ENCODE data around the gene APOC3.

Gene APOC3

DNA sequence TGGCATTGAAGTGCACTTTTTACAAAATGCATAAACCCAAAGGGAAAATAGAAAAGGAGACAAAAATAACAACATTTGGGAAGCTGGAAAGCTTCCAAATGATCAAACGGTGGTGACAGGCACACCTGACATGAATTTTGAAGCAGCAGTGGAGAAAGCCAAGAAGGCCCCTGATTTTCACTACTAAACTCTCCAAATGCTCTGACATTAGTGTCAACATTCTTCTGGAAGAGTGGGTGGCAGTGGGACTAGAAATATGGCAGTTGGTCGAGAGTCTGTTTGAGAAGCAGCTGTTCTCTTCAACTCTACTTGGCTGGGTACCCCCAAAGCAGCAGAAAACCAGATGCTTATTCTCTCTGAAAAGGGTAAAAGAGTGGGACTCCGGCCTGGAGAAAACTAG, 25.7 kb upstream of the APOC3 start:
- no peak for DNase-seq (ENCODE audit: low read depth, low spot score)

DNA sequence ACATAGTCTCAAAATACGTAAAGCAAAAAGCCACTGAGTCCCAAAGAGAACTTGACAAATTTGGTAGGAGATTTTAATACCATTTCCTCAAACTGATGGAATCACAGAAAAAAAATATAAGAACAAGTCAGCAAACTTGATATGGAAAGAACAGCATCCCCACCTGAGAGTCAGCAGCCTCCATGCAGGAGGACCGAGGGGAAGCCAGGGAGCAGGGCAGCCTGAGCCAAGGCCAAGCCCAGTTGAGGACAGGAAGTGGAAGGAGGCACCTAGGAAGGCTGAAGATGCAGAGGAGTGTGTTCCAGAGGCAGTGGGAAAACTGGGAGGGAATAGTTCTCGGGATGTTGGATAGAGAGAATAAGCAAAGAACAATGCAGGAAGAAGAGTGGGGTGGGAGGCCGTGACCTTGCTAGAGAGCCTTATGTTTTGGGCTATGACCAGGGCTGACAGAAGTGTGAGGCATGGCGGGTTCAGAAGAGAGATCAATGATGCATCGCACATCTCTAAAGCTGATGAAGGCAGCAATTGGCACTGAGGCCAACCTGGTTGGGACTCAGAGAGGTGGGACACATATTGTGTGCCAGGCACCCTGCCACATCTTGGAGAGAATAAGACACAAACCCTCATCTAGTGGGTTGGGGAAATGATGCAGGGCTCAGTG, 22.0 kb upstream of the APOC3 start:
- no peak for DNase-seq (ENCODE audit: low read depth, low spot score)

DNA sequence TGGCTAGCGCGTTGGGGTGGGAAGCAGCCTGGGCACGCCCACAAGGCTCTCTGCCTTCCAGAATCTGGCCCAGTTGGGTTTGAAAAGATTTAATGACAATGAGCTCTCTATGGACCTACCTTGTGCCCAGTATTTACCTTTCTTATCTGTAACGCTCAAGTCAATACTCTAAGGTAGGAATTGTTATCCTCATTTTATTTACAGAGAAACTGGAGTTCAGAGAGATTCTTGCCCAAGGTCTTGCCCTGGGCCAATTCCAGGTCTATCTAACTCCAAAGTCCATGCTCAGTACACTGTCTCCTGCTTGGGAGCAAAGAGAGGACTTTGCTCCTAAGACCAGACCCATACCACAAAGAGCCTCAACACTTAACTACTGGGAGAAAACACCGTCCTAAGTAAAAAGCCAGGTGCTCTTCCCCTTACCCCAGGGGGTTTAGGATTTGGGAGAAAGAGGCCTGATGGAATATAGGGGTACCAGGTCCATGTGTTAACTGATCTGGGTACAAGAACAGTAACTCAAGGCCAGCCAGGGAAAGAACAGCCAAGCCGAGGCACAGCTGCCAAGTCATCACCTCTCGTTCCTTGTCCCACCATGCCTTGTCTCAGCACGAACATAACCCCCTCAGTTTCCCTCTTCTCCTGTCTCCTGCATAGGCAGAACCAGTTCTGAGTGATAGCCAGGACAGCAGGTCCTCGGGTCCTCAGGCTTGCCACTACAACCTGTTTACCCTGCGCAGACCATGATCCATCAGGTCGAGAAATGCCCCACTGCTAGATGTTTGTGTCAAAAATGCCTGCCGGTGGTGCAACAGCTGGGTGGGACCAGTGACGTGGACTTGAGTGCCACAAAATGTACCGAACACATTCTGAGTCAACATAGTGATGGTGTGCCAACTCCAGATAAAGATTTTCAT, 21.2 kb upstream of the APOC3 start:
- no peak for DNase-seq (ENCODE audit: low read depth, low spot score)

DNA sequence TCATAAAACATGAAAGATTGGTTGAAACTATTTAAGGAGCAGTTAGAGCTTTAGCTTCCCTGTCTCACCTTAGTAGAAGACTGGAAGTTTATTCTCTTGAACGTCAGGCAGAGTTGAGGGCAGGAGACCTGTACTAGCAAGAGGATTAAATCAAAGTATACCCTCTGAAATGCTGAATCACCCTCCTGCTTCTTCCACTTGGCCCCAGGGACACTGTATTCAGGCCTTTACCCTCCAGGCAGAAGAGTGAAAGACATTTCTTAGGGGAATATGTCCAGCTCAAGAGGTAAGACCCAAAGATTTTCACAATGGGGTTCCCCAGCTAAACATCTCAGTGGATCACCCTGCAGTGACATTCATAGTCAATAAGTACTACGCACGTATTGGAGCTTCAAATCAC, 18.5 kb upstream of the APOC3 start:
- DNase-seq (ENCODE audit: low read depth, low spot score), result no peak

DNA sequence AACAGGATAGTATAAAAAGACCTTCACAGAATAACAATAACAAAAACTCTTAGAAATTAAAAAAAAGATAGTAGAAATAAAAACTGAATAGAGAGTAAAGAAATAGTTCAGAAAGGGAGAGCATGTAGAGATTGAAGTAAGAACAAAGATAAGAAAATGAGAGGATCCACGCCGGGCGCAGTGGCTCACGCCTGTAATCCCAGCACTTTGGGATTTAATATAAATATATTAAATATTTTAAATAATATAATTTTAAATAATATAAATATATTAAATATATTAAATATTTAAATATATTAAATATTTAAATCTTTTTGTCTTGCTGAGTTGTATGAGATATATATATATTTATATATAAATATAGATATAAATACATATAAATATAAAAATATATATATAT, 17.6 kb upstream of the APOC3 start:
- no peak for DNase-seq (ENCODE audit: low read depth, low spot score)

DNA sequence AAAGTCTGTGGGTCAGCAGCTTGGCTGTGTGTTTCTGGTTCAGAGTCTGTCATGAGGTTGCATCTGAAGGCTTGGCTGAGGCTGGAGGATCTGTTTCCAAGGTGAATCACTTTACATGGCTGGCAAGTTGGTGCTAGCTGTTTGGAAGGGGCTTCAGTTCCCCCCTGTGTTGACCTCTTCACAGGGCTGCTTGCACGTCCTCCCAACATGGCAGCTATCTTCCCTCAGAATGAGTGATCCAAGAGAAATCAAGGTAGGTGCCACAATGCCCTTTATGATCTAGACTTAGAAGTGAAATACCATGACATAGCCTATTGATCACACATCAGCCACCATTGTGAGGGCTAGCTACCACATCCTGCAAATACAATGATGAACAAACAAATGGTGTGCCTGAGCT, 16.5 kb upstream of the APOC3 start:
- no peak for DNase-seq (ENCODE audit: low read depth, low spot score)

DNA sequence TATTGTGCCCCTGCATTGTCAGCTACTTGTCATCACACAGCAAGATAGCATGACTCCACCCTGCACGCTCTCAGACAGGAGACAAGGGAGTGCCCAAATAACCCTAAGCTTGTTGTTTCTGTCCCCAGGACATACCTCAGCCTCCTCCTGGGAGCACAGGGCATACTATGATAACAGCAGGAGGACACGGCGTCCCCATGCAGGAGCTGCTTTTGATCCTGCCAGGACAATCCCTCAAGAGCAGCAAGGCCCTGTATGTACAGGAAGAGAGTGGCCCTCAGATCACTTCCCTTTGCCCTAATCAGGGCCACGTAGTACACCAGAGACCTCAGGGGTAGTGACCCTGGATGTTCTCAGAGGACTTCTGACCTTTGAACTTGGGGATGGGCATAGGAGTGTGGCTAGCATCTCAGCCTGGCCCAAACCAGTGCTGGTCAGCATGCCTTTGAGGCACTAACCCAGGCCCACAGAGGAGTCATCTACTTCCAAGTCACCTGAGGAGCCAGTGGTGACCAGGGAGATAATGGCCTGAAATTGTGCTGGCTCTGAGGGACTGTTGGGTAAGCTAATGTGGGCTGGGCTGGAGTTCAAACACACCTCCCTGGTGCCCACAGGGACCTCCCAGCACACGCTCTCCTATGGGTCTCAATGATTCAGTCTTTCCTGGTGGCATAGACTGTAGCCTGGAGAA, 15.8 kb upstream of the APOC3 start:
- DNase-seq (ENCODE audit: low read depth, low spot score), result no peak

DNA sequence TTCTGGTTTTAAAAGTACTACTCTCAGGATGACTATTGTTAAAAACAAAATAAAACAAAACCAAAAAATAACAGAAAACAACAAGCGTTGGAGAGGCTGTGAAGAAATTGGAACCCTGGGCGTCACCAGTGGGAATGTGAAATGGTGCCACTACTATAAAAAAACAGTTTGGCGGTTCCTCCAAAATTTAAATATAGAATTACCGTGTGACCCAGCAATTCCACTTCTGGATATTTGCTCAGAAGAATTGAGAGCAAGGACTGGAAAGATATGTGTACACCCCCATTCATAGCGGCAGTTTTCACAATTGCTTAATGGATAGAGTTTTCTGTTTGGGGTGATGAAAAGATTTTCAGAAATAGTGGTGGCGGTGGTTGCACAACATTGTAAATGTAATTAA, 15.2 kb upstream of the APOC3 start:
- DNase-seq (ENCODE audit: low read depth, low spot score), result no peak

DNA sequence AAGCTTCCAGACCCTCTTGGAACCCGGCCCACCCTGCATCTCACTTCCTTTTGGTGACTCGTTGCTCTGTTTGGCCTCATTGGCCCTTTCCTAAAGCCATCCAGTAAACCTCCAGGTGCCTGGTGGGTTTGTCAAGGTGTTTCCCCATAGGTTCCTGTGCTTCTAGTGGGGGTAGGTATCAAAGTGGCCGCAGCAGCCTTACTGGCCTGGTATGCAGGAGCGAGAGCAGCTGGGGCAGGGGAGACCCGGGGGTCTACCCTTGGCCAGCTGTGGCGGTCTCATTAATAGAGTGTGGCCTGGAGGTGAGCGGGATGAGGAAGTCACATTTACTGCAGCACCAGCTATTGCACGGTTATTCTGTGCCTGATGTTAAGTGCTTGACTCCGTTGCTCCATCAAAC, 10.7 kb upstream of the APOC3 start:
- no peak for DNase-seq (ENCODE audit: low read depth, low spot score)

DNA sequence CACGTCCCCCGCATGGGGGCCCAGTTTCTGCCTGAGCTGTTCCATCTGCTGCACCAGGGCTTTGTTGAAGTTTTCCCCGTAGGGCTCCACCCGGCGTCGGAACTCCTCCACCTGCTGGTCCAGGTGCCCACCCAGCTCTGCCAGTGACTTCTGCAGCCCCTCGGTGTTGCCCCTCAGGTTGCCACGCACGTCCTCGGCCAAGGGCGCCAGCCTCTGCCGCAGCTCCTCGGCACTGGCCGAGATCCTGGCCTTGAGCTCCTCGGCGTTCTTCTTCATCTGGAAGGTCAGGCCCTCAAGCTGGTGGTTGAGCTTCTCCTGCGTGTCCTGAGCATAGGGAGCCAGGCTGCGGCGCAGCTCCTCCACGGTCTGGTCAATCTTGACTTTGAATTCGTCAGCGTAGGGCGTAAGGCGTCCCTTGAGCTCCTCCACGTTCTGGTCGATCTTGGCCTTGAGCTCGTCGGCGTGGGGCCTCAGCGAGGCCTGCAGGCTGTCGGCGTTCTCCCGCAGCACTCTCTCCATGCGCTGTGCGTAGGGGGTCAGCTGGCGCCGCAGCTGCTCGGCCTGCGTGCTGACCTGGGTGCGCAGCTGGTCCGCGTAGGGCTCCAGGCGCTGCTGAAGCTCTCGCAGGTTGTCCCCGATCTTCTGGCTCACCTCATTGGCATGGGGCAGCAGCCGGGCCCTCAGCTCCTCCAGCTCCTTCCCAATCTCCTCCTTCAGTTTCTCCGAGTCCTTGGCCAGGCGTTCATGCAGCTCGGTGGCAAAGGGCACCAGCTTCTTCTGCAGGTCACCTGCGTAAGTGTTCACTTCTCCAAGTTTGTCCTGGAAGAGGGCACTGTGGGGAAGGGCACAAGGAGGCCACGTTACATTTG, 8.4 kb upstream of the APOC3 start:
- no peak for DNase-seq (ENCODE audit: low read depth, low spot score)

DNA sequence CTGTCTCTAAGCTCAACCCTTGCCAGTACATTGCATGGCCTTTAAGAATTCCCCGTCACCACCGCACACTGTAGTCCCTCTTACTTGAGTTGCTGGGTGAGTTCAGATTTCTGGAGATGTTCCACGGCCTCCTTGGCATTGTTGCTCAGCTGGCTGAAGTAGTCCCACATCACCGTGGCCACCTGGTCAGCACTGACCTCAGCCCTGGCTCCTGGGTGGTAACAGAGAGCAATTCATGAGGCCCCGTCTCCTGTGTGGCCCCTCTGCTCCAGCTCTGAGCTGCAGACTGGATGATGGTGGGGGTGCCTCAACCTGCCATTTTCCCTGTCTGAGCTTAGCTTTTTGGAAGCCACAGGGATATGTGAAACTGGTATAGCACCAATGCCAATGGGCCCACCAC, 7.1 kb upstream of the APOC3 start:
- no peak for DNase-seq (ENCODE audit: low read depth, low spot score)

DNA sequence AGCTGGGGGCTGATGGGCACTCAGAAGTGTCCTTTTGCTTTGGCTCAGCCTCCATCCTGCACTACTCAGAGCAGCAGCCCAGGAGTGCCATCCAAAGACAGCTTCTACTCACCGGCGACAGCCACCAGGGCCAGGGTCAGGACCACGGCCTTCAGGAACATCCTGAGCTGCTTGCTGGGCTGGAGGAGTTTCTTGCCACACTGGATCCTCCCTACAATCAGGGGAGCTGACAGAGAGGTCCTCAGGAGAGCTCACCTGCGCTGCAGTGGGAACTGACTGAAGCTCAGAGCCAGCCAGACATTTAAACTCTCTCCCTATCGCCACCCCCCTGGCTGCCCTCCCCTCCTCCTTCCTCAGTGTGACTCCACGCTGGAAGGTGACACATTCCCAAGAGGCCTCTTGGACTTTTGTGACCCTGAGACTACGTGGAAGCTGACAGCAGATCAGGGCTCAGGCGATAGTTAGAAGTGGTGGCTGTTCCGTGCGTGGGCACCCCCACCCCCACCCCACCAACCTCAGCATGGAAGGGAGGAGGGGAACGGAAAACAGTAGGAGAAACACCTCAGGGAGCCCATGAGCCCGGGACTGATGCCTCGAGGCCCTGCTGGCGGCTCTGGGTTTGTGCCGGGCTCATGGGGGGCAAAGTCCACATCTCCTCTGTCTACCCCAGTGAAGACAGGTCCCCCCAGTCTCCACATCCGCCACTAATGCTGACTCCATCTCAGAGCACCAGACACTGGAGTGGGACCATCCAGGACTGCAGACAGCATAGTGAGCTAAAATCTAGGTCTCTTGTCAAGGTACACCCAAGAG, 6.5 kb upstream of the APOC3 start, which contains the start of gene APOA4:
TSS of gene APOA4 (minus strand) at position 274 of the 813 bp plus-strand sequence. CDS start at position 161, 113 bp downstream.
- no peak for DNase-seq (ENCODE audit: low read depth, low spot score)

DNA sequence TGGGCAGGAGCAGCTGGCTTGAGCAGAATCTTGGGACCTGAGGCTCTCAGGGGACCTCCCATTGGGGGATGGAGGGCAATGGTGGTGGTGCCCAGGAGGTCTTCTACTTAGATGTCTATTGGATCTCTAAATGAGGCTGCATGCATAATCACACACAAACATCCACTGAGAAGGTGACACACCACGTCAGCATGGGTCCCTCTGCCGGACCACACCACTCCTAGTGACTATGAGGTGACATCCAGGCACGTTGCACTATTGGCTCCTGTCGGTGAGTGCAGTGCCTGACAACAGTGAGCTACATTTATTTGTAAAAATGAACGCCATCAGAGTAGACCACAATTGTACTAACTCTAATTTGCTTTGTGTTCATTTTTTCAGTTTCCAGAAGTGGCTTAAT, 4.3 kb upstream of the APOC3 start:
- no peak for DNase-seq (ENCODE audit: low read depth, low spot score)

DNA sequence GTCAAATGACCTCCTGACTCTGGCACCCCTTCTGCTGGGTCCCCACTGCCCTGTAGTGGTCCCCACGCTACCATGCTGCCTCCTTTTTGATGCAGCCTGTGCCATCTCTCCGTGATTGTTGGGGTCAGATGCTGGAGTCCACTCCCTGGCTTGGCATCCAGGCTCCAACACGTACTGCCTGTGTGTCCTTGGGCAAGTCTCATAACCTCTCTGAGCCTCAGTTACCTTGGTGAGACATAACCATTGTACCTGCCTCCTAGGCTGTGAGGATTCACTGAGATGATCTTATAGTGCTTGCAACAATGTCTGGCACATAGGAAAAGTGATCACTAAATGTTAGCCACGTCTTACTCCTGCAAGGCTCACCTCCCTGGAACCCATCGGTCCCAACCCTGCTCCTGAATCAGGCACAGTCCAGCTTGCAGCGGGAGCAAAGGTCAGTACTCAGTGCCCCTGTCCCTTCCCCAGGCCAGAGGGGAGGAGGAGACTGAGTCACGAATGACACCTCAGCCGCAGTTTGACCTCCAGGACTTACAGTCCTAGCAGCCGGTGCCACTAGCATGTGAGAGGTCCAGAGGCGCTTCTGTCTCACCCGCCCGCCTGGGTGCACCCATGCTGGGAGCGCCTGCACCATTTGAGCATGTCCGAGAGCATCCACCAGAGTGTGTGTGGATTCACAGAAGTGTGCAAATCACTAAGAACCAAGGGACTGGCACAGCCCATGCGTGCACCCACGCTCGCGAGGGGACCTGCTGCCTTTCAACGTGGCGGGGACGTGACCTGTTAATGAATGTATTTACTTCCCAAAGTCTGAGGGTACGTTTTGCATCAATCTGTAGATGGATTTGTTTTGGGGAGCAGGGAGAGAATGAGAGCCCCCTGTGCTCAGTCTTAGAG, 3.6 kb upstream of the APOC3 start:
- no peak for DNase-seq (ENCODE audit: low read depth, low spot score)

DNA sequence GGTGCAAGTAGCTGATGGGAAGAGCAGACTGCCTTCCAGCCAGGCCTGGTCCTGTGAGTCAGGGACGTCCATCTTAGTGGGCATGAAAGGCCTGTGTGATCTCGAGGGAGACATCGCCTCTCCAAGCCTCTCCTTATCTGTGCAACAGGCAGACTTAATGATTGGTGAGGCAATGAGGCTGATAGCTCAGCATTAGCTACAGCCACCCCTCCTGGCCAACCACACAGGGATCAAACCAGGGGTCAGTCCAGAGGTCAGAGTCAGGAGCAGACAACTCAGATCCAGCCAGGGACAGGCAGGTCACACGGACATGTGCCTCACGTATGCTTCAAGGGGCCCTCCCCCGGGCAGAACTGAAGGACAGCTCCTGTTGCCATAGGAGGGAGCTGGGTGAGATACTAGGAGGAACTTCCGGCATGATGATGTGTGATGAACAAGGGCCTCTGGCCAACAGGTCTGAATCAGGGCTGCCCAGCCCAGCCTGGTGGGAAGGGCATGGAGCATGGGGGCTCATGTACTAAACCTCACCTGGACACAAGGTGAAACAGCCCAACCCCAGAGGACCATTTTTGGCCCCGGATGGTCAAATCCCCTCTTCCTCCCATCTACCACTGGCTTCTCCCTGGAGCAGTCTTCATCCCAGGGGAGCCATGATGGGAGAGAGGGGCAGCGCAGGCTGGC, 2.8 kb upstream of the APOC3 start:
- peak; percentile 57 for DNase-seq (ENCODE audit: low read depth, low spot score)

DNA sequence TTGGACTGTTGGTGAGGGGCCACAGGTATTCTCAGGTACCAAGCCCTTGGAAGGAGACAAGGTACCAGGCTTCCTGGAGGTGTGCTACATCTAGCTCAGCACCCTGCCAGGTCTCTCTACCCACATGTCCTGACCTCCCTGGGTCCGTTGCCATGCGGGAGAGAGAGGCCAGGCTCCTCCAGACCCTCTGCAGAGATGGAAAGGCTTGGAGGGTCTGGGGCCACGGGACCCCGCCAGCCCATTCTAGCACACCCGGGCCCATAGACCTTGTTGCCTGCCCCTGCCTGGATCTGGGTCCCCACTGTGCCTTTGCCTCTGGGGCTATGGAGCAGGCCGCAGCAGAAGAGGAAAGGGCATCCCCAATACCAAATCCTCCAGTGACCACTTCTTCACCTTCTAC, 2.2 kb upstream of the APOC3 start:
- no peak for DNase-seq (ENCODE audit: low read depth, low spot score)

DNA sequence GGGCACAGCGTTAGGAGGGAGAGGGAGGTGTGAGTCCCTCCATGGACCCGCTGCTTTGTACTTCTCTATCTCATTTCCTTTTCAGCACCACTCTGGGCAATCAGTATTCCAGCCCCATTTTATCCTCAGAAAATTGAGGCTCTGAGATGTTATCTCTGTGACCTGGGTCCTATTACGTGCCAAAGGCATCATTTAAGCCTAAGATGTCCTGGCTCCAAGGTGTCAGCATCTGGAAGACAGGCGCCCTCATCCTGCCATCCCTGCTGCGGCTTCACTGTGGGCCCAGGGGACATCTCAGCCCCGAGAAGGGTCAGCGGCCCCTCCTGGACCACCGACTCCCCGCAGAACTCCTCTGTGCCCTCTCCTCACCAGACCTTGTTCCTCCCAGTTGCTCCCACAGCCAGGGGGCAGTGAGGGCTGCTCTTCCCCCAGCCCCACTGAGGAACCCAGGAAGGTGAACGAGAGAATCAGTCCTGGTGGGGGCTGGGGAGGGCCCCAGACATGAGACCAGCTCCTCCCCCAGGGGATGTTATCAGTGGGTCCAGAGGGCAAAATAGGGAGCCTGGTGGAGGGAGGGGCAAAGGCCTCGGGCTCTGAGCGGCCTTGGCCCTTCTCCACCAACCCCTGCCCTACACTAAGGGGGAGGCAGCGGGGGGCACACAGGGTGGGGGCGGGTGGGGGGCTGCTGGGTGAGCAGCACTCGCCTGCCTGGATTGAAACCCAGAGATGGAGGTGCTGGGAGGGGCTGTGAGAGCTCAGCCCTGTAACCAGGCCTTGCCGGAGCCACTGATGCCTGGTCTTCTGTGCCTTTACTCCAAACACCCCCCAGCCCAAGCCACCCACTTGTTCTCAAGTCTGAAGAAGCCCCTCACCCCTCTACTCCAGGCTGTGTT, 829 bp upstream of the APOC3 start:
- DNase-seq (ENCODE audit: low read depth, low spot score), result no peak
